ENCODE data around the gene DDIT4. TPM values are rescaled to one million over a fixed set of nuclear protein-coding genes. Genes with fewer than 3 reads are reported as not detected.

Gene DDIT4
- total and polyA plus RNA-seq, 12 donors, result 100 to 711 (median 255) TPM

GRCh38 chr10:72254813-72255568, 18.7 kb upstream of the DDIT4 start:
- no peaks in the 10 kb centered on the region for H3K9me3 ChIP-seq (replicated peaks in 1 of 3)
- H3K27me3 ChIP-seq, result no peaks in the 10 kb centered on the region
- peaks cover 58 to 86% of the 10 kb centered on the region in 2 donors for H3K4me1 ChIP-seq (replicated peaks in 1 of 2)
- no peak overlapping the region for H3K4me3 ChIP-seq
- peak; percentile 87 to 97 (median 93) for DNase-seq
- intact Hi-C loops (cut with DNase I), result no loop called here
- WGBS, 4 donors, result 1 to 4% (median 2%) methylated on average over 15 of the region's 15 CpGs
- TF ChIP-seq POLR2A (IDR thresholded peaks at IDR 0.05) (peak in 1 of 2 donors; percentile 65), CTCF (IDR thresholded peaks at IDR 0.05) (no peak)
- peak overlapping the region; percentile 85 to 93 (median 90) for H3K27ac ChIP-seq
- H3K36me3 ChIP-seq (replicated peaks in 1 of 2), result no peaks in the 10 kb centered on the region

GRCh38 chr10:72255977-72256729, 17.6 kb upstream of the DDIT4 start:
- Histone ChIP-seq H3K4me3 (no peak overlapping the region), H3K27ac (peak overlapping the region; percentile 85 to 93 (median 90)), H3K9me3 (replicated peaks in 1 of 3) (no peaks in the 10 kb centered on the region), H3K27me3 (no peaks in the 10 kb centered on the region), H3K36me3 (replicated peaks in 1 of 2) (no peaks in the 10 kb centered on the region), H3K4me1 (replicated peaks in 1 of 2) (peaks cover 62 to 84% of the 10 kb centered on the region in 2 donors)
- no peak for DNase-seq
- 91 to 96% (median 96%) methylated on average over 6 of the region's 6 CpGs for WGBS, 4 donors
- no peak for TF ChIP-seq CTCF (IDR thresholded peaks at IDR 0.05)
- intact Hi-C loops (cut with DNase I), result no loop called here

- no peak overlapping the region for H3K4me3 ChIP-seq
- WGBS, 4 donors, result 65 to 67% (median 67%) methylated on average over 8 of the region's 8 CpGs
- H3K36me3 ChIP-seq (replicated peaks in 1 of 2), result no peaks in the 10 kb centered on the region
- H3K27me3 ChIP-seq, result no peaks in the 10 kb centered on the region
- no peak for TF ChIP-seq CTCF (IDR thresholded peaks at IDR 0.05)
- TF ChIP-seq POLR2A (IDR thresholded peaks at IDR 0.05), result no peak
- DNase-seq, result peak in 6 of 7 donors; percentile 48 to 74 (median 59)
- peaks cover 71 to 85% of the 10 kb centered on the region in 2 donors for H3K4me1 ChIP-seq (replicated peaks in 1 of 2)
- intact Hi-C loops (cut with DNase I), result no loop called here
- H3K27ac ChIP-seq, result peak overlapping the region in 4 of 5 donors; percentile 15 to 93 (median 60)
- H3K9me3 ChIP-seq (replicated peaks in 1 of 3), result no peaks in the 10 kb centered on the region
These were observed 16.5 kb upstream of the DDIT4 start for GRCh38 chr10:72257051-72257892.

DNA sequence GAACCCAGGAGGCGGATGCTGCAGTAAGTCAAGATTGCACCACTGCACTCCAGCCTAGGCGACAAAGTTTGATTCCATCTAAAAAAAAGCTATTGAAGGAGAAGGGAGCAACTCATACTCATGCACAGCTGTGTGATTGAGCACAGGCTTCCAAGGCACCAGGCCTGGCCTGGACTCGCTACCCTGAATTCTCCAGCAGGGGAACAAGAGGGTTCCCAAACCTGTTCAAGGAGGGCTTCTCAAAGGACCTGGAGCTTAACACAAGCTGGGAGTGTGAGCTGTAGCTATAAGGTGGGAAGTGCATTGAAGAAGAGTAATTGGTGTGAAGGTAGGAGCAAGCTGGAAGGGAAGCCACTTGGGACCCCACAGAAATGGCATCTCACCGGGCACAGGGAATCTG, 15.1 kb upstream of the DDIT4 start:
- no peak for DNase-seq
- intact Hi-C loops (cut with DNase I), result no loop called here
- Histone ChIP-seq H3K4me3 (no peak overlapping the region), H3K4me1 (replicated peaks in 1 of 2) (peaks cover 62 to 73% of the 10 kb centered on the region in 2 donors), H3K9me3 (replicated peaks in 1 of 3) (no peaks in the 10 kb centered on the region), H3K27me3 (no peaks in the 10 kb centered on the region), H3K36me3 (replicated peaks in 1 of 2) (no peaks in the 10 kb centered on the region), H3K27ac (peak overlapping the region in 2 of 5 donors; percentile 80 to 93)
- TF ChIP-seq POLR2A (IDR thresholded peaks at IDR 0.05), result no peak
- TF ChIP-seq CTCF (IDR thresholded peaks at IDR 0.05), result no peak
- WGBS, 4 donors, result 91 to 96% (median 94%) methylated on average over 4 of the region's 4 CpGs

Data from adrenal gland (tissue), 12 donors.